Measurements from ENCODE around the gene MAN1C1. TPM values are rescaled to one million over a fixed set of nuclear protein-coding genes. Genes with fewer than 3 reads are reported as not detected.

Gene MAN1C1
- total RNA-seq, 2 donors from 2014 or later = 2.2 to 4.3 TPM

- Histone ChIP-seq H3K27ac (ENCODE audit: low read depth, low read length) (peak overlapping the region; percentile 9), H3K4me3 (ENCODE audit: low read length) (no peak overlapping the region), H3K9me3 (ENCODE audit: control insufficient read depth, low read length) (no peaks in the 10 kb centered on the region), H3K27me3 (ENCODE audit: control insufficient read depth, insufficient read depth, low read length, poor library complexity, severe bottlenecking) (no peaks in the 10 kb centered on the region), H3K36me3 (ENCODE audit: control insufficient read depth, insufficient read depth, low read length) (no peaks in the 10 kb centered on the region), H3K9ac (ENCODE audit: extremely low read depth, low read length, poor library complexity, severe bottlenecking) (no peak overlapping the region), H3K4me1 (ENCODE audit: control insufficient read depth, insufficient read depth, low read length) (peaks cover 9% of the 10 kb centered on the region)
- Mint-ChIP-seq H3K27ac (peak overlapping the region; percentile 49), H3K9me3 (no peaks in the 10 kb centered on the region), H3K36me3 (ENCODE audit: low read depth) (no peaks in the 10 kb centered on the region), H3K4me3 (peak overlapping the region; percentile 13), H3K4me1 (peaks cover 43% of the 10 kb centered on the region), H3K27me3 (ENCODE audit: insufficient read depth) (no peaks in the 10 kb centered on the region)
- TF ChIP-seq CTCF (conservative IDR thresholded peaks at IDR 0.05) = no peak
- DNase-seq = no peak
- 84 to 100% methylated on average over 2 to 4 of the region's 4 CpGs for WGBS, 2 experiments (ENCODE audit: insufficient coverage in 1 of 2, insufficient read length in 1 of 2)
Observed at GRCh38 chr1:25773441-25774125, 157.0 kb downstream of the MAN1C1 start.

GRCh38 chr1:25774206-25774803 is 157.7 kb downstream of the MAN1C1 start:
- H3K27ac Mint-ChIP-seq = peak overlapping the region; percentile 49

More at GRCh38 chr1:25774206-25774803, 157.7 kb downstream of the MAN1C1 start:
- H3K9me3 ChIP-seq (ENCODE audit: control insufficient read depth, low read length) = no peaks in the 10 kb centered on the region
- Mint-ChIP-seq H3K27me3 (ENCODE audit: insufficient read depth) (no peaks in the 10 kb centered on the region), H3K4me1 (peaks cover 45% of the 10 kb centered on the region), H3K36me3 (ENCODE audit: low read depth) (no peaks in the 10 kb centered on the region), H3K4me3 (no peak overlapping the region), H3K9me3 (no peaks in the 10 kb centered on the region)
- peaks cover 9% of the 10 kb centered on the region for H3K4me1 ChIP-seq (ENCODE audit: control insufficient read depth, insufficient read depth, low read length)
- no peak overlapping the region for H3K27ac ChIP-seq (ENCODE audit: low read depth, low read length)
- H3K27me3 ChIP-seq (ENCODE audit: control insufficient read depth, insufficient read depth, low read length, poor library complexity, severe bottlenecking) = no peaks in the 10 kb centered on the region
- H3K36me3 ChIP-seq (ENCODE audit: control insufficient read depth, insufficient read depth, low read length) = no peaks in the 10 kb centered on the region
- no peak for TF ChIP-seq CTCF (conservative IDR thresholded peaks at IDR 0.05)
- no peak overlapping the region for H3K9ac ChIP-seq (ENCODE audit: extremely low read depth, low read length, poor library complexity, severe bottlenecking)
- no peak for DNase-seq
- 89 to 95% methylated on average over 8 to 13 of the region's 13 CpGs for WGBS, 2 experiments (ENCODE audit: insufficient coverage in 1 of 2, insufficient read length in 1 of 2)
- no peak overlapping the region for H3K4me3 ChIP-seq (ENCODE audit: low read length)
